PFSK-1 (cell line): Measurements from ENCODE around the gene HECTD4.

Experiments used
- FOXP2 ChIP-seq: optimal IDR thresholded peaks from 2 replicates; pipeline ENCODE3; 2011; ENCODE audit warnings: borderline replicate concordance, control low read depth, inconsistent platforms; ENCODE audit not compliant: insufficient read depth; ENCODE audit errors: extremely low read length, extremely low read depth
- POLR2AphosphoS5 ChIP-seq: IDR thresholded peaks from 2 replicates; pipeline ENCODE4 v1.6.1; 2012; ENCODE audit warnings: low read depth, mild to moderate bottlenecking, control low read depth, low read length, moderate library complexity
- REST ChIP-seq, 2 experiments: IDR thresholded peaks; 2 replicates each; pipeline versions ENCODE4 v1.6.1 to v1.8.0; 2011 to 2012; ENCODE audit warnings: low read depth in 2 of 2, low read length in 2 of 2, control low read depth in 1 of 2, inconsistent platforms in 1 of 2, mild to moderate bottlenecking in 1 of 2, moderate library complexity in 1 of 2; ENCODE audit not compliant: insufficient read depth in 1 of 2
- SIN3A ChIP-seq: IDR thresholded peaks from 2 replicates; pipeline ENCODE4 v1.6.1; 2012; ENCODE audit warnings: mild to moderate bottlenecking, low read length, moderate library complexity, borderline replicate concordance; ENCODE audit not compliant: insufficient read depth
- TAF1 ChIP-seq: IDR thresholded peaks from 2 replicates; pipeline ENCODE4 v1.6.1; 2012; ENCODE audit warnings: low read length, control low read depth, borderline replicate concordance; ENCODE audit not compliant: insufficient read depth

The HECTD4 gene

GRCh38 chr12:112116232-112117060, 265.8 kb downstream of the HECTD4 start:
- TF ChIP-seq POLR2AphosphoS5 (peak; percentile 85), TAF1 (0 out of 2 replicates have a peak, but pooled peaks have one; percentile 52), FOXP2 (no peak), SIN3A (no peak), REST (IDR thresholded peaks at IDR 0.05; ENCODE audit: insufficient read depth in 1 of 2, low read depth in 2 of 2, low read length in 2 of 2) (no peak)

GRCh38 chr12:112115259-112116045, 266.8 kb downstream of the HECTD4 start:
- no peak for TF ChIP-seq POLR2AphosphoS5
- TF ChIP-seq FOXP2 = no peak
- no peak for TF ChIP-seq TAF1
- no peak for TF ChIP-seq REST (IDR thresholded peaks at IDR 0.05; ENCODE audit: insufficient read depth in 1 of 2, low read depth in 2 of 2, low read length in 2 of 2)
- TF ChIP-seq SIN3A = no peak

- TF ChIP-seq TAF1 (no peak), REST (IDR thresholded peaks at IDR 0.05; ENCODE audit: insufficient read depth in 1 of 2, low read depth in 2 of 2, low read length in 2 of 2) (no peak), FOXP2 (no peak), POLR2AphosphoS5 (no peak), SIN3A (no peak)
Measured at GRCh38 chr12:112112409-112113133, 269.7 kb downstream of the HECTD4 start.

GRCh38 chr12:112111931-112112330, 270.3 kb downstream of the HECTD4 start:
- TF ChIP-seq SIN3A = no peak
- no peak for TF ChIP-seq TAF1
- no peak for TF ChIP-seq FOXP2
- no peak for TF ChIP-seq REST (IDR thresholded peaks at IDR 0.05; ENCODE audit: insufficient read depth in 1 of 2, low read depth in 2 of 2, low read length in 2 of 2)
- TF ChIP-seq POLR2AphosphoS5 = no peak
